HG03342 (cell line): Measurements from ENCODE around the gene ZNF189.
A peak's percentile ranks its signal among the peaks of the same experiment; 100 is the strongest.

Experiments
- ATAC-seq: cut with Tn5 transposase; IDR thresholded peaks from one replicate; pipeline ENCODE4 v1.9.1; 2021; ENCODE audit warnings: mild to moderate bottlenecking, moderate library complexity; ENCODE audit not compliant: unreplicated experiment

Gene ZNF189

DNA sequence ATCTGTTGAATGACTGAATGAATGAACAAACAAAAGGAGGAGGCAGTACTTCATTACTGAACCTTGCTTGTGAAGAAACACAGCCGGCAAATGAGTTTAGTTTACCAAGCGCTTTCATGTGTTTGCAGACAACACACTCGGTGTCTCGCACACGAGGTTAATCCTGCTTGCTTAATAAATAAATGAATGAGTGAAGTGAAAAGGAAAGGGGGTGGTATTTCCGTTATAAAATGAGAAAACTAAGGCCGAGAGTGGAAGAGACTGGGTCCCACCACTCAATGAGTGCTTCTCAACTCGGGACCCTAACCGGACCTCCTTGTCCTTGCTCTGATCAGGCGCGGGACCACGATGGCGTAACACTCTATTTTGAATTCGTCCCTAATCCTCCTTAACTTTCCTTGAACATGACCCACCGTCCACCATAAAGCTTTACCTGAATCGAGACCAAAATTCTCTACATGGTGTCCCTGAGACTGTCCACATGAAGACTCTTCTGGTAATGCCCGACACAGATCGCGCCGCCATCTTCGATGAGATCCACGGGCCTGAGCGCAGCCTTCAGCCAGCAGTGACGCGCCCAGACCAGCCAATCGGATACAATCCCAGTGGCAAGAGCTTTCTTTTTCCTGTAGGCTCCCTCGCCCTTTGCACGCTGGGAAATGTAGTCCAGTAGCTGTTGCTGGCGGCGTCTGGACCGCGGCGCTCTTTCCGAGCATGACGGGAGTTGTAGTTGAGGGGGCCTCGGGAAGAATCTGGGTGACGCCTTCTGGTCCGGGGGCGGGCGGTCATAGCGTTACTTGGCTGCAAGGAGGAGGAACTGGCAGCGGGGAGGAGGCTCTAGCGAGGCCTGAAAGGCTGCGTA is at the start of gene ZNF189, which contains the start of gene MRPL50:
Gene ZNF189, plus strand, starts transcription at position 784 of the 862 bp plus-strand sequence. CDS start 306 bp downstream, outside the sequence.
Gene MRPL50, minus strand, starts transcription at position 551 of the 862 bp plus-strand sequence. Its CDS starts 26 bp downstream, at position 525.
- peak; percentile 97 for ATAC-seq

DNA sequence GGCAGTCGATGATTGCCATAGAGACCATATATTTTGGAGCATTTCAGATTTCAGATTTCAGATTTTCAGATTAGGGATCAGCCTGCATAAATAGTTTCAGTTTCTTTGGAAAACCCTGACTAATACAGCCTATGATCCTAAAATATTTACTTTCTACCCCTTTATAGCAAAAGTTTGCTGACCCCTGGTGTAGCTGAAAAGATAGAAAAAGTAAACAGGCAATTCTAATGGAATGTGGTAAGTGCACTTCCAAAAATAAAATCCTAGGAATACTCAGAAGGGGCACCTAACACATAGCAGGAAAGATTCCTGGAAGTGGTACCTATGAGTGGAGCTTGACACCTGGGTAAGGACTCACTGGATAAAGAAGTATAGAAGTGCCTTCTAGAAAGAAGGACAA is 48.4 kb upstream of the ZNF189 start:
- no peak for ATAC-seq

DNA sequence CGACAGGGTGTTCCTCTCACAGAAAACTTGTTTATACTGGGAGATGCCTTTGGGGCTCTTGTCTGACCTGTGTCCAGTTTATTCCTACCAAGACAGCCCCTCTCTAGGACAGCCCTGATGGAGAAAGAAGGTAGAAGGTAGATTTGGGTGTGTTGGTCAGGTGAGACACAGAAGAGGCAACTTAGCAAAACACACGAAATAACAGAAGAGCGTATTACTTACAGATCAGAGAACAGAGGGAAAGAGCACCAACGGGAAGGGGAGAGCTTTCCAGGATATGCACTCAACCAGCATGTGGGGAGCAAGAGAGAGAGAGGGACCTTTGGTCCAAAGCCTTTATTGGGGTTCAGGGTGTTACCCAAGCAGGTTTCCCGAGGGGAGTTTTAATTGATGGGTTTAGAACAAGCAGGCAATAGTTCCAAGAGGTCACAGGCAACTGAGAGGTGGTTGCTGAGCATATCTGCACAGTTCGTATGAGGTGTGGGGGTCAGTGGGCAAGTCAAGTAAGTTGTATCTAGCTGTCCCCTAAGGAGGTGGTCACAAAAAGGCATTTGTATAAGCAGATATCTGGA is 45.7 kb upstream of the ZNF189 start:
- ATAC-seq: no peak

DNA sequence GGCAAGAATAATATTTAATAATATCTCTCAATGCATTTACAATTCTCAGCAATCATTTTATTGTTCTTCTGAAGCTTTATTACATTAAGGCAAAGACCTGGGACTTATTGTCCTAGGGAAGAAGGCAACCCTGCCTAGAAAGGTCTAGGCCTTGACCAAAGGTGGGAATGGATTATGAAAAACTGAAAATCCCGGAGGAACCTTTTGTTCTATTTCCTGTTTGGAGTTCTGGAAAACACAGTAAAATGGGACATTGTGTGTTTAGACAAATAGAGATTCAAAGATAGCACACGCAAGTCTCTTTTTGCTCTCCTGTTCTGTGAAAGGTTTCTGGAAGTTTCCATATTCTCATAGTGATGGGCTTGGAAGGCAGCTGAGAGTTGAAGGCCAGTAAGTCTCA is 45.0 kb upstream of the ZNF189 start:
- ATAC-seq: no peak

DNA sequence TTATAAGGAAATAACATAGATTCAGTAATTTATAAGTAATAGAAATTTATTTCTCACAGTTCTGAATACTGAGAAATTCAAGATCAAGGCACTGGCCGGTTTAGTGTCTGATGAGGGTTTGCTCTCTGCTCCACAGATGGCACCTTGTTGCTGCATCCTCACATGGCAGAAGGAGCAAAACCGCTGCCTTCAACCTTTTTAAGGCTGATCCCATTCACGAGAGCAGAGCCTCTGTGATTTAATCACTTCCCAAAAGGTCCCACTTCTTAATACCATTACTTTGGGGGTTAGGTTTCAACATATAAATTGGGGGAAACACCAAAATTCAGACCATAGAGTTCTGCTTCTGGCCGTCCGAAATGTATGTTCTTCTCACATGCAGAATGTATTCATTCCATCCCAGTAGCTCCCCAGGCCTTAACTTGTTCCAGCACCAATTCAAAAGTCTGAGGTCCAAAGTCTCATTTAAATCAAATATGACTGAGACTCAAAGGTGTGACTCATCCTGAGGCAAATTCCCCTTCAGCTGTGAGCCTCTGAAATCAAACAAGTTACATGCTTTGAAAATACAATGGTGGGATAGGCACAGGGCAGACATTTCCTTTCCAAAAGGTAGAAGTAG is 44.4 kb upstream of the ZNF189 start:
- ATAC-seq: no peak

DNA sequence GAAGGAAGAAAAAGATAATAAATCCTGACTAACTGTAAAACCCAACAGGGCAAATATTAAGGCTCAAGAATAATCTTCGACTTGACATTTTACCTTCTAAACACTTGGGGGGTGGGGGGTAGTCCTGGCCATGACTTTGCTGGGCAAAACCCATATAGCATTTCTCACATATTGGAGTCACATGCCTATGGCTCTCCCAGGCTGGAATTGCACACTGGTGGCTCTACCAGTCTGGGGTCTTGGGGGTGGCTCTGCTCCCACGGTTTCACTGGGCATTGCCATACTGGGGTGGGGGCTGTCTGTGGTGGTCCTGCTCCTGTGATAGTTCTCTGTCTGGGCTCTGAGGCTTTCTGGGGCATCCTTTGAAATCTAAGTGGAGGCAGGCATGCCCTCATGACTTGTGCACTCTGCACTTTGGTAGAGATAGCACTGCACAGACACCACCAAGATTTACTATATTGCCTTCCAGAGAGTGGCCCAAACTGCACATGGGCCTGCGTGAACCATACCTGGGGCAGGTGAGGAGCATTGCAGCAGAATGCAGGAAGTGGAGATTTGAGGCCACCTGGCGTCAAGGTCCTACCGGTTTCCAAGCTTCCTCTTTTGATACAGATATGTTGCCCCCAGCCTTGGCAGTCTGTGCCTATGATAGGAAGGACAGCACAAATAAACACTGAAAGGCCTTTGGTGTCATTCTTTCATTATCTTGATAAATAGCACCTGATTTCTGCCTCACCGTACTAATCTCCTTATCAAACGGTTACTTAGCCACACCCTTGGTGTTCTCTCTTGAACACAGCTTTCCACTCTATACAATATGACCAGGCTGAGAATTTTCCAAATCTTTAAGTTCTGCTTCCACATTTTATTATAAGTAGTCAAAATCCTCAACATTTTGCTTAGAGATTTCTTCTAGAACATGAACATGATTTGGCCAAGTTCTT is 43.6 kb upstream of the ZNF189 start:
- no peak for ATAC-seq

DNA sequence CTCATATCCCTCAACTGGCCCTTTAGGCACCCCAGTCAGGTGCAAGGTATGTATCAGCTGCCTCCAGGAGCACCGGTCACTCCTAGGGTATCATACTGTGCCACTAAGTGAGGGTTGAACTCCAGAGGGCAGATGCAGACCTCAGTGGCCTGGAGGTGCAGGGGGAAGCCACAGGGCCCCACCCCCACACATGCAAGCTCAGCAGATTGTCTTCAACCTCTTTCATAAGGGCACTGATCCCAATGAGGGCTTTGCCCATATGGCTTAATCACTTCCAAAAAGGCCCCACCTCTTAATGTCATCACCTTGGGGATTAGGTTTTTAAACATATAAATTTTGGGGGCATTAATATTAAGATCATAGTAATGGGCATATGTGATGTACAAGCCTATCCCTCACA is 42.0 kb upstream of the ZNF189 start:
- ATAC-seq: no peak

DNA sequence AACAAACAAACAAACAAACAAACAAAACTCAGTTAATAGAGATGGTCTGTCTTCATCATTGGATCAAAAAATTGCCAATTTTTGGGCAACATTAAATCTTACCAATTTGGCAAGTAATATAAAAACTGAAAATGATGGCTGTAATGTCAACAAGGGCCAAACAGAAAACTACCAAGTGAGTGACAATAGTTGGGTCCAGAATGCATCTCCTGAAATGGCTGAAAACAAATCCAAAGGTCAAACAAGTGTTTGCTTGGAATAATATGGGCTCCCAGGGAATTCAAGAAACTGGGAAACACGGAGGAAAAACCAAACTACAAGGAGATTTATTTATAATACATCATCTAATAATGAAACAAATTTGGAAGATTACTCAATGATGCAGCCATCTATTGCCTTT is 39.0 kb upstream of the ZNF189 start:
- ATAC-seq: no peak

DNA sequence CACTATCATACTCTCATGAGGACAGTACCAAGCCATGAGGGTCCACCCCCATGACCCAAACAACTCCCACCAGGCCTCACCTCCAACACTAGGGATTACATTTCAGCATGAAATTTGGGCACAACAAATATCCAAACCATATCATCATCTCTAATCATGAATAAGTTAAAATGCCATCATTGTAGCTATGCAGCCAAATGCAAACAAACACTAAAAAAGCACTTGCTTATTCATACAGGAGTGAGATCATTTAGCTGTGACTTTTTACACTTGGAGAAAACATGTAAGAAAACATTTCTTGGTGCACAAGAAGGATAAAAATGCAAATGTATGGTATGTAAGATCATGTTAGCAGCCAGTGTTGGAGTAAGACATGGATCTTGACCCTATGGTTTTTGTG is 38.0 kb upstream of the ZNF189 start:
- ATAC-seq: no peak

DNA sequence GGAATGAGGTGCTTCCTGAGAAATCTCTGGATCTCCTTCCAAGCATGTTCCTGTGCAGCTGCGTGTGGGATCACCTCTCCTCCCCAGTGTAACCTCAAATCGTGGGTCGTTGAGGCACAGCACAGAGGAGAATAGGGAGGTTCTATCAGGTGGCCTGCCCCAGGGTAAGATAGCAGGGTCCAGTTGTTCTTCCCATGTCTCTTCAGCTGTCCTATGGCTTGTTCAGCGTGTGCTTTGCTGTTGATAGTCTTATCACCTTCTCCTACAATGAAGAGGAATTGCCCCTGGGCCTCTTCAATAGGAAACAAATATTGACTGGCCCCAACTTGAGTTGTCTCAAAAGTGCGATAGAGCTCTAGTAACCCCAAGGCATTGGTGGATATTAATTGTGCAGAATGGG is 36.2 kb upstream of the ZNF189 start:
- ATAC-seq: no peak

DNA sequence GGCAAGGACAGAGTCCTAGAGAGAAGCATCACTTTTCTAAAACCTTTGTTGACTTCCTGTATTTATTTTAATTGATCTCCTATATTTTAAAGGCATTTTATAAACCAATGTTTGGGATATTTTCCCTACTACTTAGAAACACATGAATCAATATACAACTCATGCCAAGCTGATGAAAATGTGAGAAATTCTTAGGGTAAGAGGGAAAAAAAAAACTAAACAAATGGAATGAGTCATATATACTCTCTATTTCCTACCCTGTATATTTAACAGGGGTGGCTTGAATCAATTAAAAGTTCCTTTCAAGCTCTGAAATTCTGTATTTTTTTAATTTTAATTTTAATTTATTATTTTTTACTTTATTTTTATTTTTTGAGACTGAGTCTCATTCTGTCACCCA is 33.5 kb upstream of the ZNF189 start:
- ATAC-seq: no peak

DNA sequence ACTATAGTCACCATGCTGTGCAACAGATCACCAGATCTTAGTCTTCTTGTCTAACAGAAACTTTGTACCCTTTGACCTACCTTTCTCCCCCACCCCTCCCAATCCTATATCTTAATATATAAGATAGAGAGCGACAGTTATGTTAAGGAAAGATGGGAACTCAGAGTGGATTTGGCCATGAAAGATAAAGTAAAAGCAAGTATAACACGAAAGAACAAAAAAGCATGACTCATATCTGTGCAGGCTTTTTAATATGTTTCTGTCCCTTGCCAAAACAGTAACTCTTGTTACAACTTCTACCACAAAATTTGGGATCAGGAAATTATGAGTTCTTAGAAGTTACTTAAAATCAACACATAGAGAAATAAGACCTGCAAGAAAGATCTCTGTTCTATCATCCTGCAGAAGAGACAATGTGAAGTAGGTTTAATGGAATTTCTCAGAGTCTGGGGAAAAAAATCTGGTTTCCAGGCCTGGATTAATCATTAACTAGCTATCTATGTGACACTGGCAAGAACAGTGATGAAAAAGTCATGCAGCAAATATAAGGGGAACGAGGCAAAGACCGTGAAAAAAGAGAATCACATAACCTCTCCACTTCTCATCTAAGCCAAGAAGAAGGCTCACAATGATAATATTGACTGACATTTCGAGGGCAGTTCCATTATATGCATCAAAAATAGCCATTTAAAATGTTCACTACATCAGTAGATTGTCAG is 32.5 kb upstream of the ZNF189 start:
- no peak for ATAC-seq

DNA sequence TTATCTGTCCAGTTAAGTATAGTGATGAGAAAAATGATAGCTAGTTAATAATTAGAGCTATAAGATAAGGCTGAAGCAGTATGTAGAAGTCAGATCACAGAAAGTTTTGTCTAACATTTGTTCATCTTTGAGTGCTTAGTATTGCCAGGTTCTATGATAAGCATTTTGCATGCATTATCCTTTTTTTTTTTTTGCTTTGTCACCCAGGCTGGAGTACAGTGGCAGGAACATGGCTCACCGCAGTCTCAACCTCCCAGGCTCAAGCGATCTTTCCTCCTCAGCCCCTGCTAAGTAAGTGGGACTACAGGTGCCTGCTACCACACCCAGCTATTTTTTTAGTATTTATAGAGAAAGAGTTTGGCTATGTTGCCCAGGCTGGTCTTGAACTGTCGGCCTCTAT is 31.3 kb upstream of the ZNF189 start:
- ATAC-seq: no peak

DNA sequence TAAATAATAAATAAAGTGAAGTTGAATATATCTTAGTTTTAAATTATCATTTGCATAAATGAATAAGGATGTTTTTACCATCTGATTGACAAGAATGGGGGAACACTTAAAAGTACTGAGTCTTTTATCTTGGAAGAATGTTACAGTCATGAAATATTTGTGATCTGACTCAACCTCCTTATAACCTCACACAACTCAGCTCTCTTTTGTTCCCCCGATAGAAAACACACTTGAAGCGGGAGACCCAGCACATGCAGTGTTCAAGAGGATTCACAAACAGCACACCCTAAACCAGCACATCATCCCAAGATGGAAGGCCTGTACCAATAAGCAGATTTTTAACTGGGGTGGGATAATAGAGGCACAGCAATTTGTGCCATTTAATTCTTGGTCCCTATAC is 29.4 kb upstream of the ZNF189 start:
- no peak for ATAC-seq

DNA sequence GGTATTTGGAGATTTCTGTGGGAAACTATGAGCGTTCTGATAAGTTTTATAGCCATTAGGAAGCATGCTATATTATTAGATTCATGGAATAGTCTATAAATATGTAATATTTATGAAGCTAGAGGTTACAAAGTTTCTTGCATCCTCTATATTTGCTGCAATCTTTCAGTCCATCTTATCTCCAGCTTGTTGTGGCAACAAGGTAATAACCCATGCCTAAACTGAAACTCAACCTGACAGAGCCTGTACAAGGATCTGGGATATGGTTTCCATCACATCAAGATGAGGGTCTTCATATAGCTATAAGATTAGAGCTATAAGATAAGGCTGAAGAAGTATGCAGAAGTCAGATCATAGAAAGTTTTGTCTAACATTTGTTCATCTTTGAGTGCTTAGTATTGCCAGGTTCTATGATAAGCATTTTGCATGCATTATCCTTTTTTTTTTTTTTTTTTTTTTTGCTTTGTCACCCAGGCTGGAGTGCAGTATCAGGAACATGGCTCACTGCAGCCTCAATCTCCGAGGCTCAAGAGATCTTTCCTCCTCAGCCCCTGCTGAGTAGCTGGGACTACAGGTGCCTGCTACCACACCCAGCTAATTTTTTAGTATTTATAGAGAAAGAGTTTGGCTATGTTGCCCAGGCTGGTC is 28.6 kb upstream of the ZNF189 start:
- no peak for ATAC-seq

DNA sequence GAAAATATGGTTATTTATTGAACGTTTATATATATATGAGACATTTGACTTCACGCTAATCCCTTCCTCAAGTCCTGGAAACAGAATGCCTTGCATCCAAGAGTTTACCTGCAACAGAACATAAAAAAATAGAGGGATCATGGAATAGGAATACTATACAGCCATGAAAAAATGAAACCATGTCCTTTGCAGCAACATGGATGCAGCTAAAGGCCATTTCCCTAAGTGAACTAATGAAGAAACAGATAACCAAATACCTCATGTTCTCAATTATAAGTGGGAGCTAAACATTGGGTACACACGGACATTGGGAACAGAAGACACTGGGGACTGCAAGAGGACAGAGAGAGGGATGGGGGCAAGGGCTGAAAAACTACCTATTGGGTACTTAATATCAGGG is 26.8 kb upstream of the ZNF189 start:
- ATAC-seq: no peak

DNA sequence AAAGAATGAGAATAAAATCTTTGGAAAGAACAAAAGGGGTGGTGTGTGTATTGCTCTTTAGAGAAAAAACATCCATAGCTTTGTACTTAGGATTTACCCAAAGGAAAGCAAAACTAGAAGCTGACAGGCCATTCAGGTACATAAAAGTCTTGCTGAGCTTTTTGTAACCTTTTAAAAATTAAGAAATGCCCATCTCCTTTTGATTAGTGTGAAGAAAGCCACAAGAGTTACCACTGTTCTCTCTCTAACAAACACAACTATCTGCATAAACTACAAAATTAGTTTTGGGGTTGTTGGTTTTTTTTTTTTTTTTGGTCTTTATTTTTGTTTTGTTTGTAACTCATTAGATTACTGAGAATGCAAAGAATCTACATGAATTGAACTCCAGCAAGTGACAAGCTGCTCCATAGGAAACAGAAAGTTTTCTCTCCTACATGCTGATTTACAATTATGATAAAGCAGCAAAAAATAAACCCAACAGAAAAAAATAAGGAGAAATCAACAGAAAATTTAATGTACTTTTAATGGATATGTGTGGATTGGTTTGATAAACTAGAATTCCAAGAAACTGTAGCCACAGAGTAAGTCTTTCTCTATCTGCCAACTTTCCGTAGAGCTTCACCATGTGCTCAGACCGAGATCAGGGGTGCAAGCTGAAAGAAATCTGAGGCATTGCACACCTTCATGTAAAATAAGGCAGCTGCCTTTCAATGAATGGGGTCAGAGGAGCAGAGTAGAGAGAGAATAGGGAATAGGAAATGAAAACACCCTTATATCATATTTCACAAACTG is 26.1 kb upstream of the ZNF189 start:
- no peak for ATAC-seq

DNA sequence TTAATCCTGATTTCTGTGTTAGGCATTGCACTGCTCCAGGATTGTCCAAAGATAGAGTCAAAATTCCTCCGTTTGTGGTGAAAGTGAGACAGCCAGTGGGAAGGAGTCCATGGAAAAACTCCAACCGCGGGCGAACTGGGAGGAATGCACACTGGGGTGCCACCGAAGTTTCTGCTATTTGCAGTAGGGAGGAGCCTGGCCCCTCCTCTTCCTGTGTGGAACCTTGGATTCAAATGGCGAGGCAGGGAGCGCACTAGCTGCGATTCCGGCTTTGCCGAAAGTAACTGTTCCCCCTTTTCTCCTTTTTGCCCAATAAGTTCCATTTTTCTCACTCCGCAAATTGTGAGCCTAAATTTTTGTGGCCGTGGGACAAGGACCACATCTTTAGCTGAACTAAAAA is 23.1 kb upstream of the ZNF189 start:
- no peak for ATAC-seq
